Hindlimb muscle (tissue), 1 donor: ENCODE results near the gene KIF21A. TPM values are rescaled to one million over a fixed set of nuclear protein-coding genes. Genes with fewer than 3 reads are reported as not detected.
A peak's percentile ranks its signal among the peaks of the same experiment; 100 is the strongest.
"Not testable (repeated sequence)": the region's sequence is repeated elsewhere in the genome, so short reads cannot be mapped to it uniquely, and the experiment has no call there.

Source experiments
- DNase-seq: peaks from one replicate; pipeline ENCODE4 v3.0.0-alpha.2; 2013
- polyA plus RNA-seq: library from polyadenylated mRNA; unstranded; fragments of 120-200 nt; gene quantifications from one replicate; pipeline ENCODE4 v1.2.1, GENCODE V29; 2013; ENCODE audit not compliant: insufficient read length

Gene KIF21A
- polyA plus RNA-seq, 1 donor, result 4.3 TPM

DNA sequence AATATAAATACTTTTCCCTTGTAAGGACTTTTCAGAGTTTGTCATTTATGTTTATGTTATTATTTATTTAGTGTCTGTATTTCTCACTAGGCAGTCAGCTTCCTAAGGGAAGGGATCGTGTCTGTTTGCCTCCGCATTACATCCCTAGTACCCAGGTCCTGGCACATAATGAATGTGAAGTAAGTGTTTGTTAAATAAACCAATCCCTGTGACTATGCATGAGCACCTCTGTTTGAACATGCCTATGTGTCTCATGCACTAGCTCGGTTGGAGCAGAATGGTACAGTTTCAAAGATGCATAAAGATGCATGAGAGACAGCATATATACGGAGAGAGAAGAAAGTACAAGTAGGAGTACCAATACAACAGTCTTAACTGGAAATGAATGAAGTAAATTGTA, 99.3 kb downstream of the KIF21A start:
- DNase-seq, result no peak

DNA sequence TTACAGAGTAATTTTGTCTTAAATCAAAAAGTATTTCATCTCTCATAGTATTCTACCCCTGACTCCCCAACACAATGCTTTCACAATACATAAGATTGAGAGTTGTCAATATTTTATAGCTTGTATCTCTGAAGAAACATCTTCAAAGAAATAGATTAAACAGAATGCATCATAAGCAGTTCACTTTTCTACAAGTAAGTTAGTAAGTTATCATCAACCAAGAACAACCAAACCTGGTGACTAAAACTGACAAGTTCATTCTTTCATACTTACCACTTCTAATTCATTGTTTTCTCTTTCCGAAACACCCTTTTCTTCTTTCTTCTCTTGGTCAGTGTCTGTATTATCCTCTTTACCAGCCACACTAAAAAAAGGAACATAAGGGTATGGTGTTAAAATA, 101.2 kb downstream of the KIF21A start:
- DNase-seq, result no peak

- DNase-seq, result no peak
Observed at GRCh38 chr12:39341179-39341578, 101.7 kb downstream of the KIF21A start.

DNA sequence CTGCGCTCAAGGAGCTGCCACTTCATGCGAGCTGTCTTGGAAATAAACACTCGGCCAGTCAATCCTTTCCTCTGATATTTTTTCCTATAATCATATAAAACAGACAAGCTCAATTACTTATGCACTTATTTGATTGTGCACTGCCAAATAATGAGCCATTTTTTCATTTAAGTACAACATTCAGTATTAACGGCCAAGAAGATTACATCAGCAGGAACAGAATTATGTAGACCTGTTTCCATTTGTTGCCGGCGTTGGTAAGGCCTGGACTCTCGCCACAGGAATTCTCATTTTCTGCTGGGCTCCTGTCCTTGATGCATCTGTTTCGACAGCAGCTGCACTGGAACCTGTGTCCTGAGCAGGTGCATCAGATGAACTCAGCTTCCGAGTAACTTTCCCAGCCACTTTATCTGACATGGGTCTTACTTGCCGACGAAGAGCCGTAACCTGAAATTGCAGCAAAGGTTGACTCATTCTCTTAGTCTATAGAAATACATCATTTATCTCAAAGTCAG, 110.2 kb downstream of the KIF21A start:
- peak; percentile 4 for DNase-seq

GRCh38 chr12:39331539-39332261, 111.2 kb downstream of the KIF21A start:
- DNase-seq, result no peak

- DNase-seq, result no peak
Observed at GRCh38 chr12:39329876-39330275, 113.0 kb downstream of the KIF21A start.

DNA sequence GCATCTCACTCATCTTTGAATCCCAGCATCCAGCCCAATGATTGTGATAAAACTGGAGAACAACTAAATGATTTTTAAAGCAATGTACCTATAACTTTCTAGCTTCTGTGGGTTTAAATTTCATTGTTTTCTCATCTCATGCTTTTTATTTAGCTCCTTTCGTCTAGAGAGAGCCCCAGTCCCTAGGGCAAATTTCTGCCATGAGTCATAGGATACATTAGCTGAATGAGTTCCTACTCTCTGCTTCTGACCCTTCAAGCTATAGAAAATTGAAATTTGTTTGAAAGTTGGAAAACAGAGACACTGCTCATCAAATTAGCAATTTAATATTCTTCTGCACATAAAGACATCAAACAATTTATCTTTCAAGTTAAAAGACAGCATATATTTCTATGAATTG, 113.9 kb downstream of the KIF21A start:
- DNase-seq, result no peak

DNA sequence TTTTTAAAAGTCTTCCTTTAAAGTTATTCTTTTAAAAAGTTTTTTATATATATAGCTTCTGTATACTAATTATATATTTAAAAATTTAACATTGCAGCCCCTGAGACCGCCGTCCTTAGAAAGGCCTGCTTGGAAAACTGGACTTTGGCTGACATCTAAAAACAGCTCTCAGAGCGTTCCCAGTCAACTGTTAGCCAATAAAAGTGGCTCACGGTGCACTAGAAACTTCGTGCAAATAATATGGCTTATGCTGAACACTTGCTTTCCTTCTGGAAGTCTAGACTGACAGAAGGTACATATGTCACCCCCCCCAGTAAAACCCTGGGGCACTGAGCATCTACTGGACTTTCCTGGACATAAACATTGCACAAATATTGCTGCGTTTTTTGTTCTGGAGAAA, 115.0 kb downstream of the KIF21A start:
- DNase-seq, result peak; percentile 11

- DNase-seq, result no peak
Observed at GRCh38 chr12:39327510-39327909, 115.4 kb downstream of the KIF21A start.

- no peak for DNase-seq
Observed at GRCh38 chr12:39319180-39319579, 123.7 kb downstream of the KIF21A start.

DNA sequence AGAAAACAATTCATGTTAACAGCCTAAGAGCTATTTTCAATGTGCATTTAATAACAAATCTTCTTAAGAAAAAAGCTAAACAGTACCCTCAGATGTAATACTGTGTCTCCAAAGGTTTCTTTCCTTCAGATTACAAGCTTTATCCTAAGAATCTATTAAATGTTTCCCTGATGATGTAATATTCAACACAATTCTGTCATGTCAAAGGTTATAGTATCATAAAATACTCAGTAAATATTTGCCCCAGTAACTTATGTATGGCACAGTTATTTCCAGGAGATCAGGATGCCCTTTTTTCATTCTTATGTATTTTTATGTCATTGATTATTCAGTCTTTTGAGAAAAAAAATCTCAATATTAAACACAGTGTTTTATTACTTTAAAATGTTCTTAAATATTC, 128.4 kb downstream of the KIF21A start:
- DNase-seq, result no peak

DNA sequence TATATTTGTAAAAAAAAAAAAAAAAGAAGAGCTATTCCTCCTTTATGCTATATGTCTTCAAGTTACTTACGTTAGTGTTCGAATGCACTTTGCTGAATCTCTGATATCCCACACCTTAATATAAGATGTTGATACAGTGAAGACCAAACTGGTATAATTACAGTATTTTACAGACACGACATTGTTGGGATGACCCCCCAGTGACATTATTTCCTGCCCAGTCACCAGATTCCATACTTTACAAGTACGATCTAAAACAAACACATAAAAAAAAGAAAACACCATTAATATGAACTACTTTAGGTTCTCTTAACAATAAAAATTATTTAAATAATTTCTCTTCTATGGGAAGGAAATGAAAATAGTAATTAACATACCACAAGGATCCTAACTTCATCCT, 133.4 kb downstream of the KIF21A start:
- no peak for DNase-seq

DNA sequence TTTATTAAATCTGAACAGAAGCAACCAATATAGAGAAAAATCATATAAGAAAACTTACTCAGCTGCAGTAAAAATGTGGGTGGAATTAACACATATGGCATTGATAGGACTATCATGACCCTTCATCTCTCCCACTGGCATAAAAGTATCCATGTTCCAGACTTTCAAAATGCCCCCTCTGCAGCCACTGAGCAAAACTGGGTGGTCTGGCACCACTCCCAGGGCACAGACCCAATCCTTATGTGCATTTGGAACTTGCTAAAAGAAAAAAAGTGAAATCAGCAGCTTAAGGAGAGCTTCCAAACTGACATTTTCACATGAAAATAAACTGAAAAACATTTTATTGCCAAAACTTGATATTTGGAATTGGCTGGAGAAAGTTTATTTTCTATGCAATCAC, 141.5 kb downstream of the KIF21A start:
- no peak for DNase-seq

DNA sequence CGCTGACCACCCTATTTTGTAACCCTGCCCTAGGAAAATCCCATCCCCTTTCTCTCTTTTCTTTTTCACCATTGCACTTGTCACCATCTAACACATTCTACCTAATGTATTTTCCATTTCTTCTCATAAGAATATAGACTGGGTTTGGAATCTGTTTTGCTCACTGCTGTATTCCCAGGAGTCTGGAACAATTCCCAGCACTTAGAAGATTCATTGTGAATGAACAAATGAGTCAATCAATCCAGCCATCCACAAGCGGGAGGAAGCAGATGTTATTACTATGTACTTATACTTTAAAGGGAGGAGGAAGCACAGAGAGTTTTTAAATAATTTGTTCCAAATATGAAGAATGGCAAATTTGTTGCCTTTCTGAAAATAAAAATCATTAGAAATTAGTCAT, 142.1 kb downstream of the KIF21A start:
- DNase-seq, result no peak

DNA sequence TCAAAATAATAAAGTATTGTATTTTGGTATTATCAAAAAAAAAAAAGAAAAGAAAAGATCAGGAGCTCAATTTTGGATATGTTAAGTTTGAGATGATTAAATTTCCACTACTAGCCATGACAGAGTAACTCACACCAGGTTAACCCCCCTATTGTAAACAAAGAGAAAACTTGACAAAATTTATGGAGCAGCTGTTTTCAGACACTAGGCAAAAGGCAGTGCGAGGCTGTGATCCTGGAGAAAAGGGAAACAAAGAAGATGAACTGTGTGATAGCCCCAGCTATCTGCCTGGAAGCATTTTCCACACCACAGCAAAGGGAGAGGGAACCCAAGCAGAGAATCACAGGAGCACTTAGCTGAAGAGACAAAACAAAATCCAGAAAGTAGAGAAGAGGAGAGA, 145.0 kb downstream of the KIF21A start:
- no peak for DNase-seq

DNA sequence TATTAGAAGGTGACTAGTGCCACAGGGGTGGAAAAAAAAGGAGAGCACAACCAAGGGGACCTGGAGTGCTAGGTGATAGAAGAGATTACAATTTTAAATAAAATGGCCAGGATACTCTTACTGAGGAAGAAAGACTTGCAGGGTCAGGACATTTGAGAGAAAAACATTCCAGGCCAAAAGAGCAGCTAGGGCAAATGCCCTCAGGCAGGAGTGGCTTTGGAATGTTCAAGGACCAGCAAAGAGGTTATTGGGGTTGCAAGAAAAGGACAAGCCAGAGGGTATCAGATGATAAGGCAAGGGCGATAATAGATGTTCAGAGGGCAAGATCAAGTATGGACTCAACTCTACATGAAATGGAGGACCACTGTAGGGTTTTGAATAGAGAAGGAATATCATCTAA, 146.4 kb downstream of the KIF21A start:
- no peak for DNase-seq

DNA sequence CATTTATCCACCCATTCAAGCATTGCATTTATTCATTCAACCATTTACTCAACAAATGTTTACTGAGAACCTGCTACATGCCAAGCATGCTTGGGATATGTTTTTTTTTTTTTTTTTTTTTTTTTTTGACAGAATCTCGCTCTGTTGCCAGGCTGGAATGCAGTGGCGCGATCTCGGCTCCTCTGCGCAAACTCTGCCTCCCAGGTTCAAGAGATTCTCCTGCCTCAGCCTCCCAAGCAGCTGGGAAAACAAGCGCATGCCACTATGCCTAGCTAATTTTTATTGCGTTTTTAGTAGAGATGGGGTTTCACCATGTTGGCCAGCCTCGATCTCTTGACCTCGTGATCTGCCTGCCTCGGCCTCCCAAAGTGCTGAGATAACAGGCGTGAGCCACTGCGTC, 147.3 kb downstream of the KIF21A start:
- DNase-seq, result not testable (repeated sequence)

DNA sequence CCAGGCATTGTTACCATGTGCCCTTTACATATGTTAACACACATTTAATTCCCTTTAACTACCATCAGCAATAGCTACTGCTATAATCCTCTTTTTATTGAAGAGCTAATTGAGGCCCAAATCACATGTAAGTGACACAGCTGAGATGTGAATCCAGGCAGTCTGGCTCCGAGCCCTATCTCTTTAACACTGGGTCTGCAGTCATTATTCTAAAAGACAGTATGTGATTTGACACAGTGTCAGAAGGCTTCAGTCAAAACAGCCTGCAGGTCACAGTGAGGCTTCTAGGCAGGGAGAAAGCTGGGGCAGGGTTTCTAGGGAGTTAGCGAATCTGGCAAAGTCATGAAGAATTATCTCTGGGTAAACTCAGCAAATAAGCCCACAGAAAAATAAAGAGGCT, 148.2 kb downstream of the KIF21A start:
- no peak for DNase-seq

DNA sequence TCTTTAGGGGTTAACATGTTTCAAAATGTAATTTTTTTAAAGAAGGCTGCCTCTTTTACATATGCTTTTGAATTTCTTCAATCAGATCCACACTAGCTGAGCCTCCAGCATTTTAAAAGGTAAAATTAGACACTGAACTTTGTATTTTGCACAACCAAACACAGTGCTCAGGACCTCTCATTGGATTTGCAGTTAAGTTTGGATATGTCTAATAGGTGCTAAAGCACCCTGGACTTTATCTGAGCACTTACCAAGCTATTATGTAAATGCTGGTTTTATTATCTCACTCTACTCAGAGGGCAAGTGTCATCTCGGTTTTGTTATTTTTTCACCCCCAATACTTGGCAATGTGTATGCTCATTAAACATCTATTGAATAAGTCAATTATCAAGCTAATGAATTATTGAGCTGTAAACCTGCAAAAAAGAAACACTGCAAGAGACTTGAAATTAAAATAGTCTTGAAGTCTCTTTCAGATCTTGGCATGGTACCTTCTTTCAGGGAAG, 150.7 kb downstream of the KIF21A start:
- no peak for DNase-seq

DNA sequence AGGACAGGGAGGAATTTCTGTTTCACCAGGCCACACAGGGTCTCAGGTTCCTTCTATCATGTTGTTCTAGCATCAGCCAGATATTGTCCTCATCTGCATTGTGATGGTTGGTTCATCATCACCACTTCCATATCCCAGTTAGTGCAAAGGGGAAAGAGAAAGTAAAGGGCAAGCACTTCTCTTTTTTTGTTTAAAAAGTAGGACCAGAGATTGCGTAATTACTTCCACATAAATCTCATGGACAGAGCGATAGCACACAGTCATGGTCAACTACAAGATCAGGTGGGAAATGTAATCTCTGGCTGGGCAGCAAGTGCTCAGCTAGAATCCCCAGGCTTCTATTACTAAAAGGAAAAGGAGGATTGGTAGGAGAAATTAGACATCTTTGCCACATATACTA, 155.1 kb downstream of the KIF21A start:
- DNase-seq, result no peak

DNA sequence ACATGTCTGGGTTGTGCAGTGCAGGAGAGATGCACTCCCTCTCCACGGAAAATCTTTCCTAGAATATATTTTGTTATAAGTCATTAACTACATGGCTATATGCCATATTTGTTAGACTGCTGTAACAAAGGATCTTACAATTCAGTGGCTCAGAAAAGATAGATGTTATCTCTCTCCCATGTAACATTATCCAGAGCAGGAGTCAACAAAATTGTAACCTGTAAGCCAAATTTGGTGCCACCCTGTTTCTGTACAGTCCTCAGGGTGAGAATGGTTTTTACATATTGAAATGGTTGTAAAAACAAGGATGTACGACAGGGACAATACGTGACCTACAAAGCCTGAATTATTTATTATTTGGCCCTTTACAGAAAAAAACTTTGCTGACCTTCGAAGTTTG, 155.5 kb downstream of the KIF21A start:
- no peak for DNase-seq

DNA sequence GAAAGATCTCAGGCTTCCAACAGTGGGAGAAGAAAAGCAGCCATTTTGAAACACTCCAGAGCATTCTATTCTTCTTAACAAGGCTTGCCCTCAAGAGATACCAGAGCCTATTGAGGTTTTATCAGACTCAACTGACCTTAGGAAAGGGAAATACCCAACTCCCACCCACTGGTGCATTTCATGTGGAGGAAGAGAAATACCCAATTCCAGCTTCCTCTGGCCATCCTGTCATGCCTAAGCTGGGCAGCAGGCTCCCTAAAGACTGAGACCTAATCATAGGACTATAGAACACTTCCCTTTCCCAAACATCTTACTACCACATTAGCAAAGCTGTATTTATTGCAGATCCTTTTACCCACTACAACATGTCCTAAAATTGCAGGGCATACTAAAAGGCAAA, 164.5 kb downstream of the KIF21A start:
- DNase-seq, result no peak

- no peak for DNase-seq
Observed at GRCh38 chr12:39277416-39277815, 165.5 kb downstream of the KIF21A start.

- no peak for DNase-seq
Observed at GRCh38 chr12:39275846-39276245, 167.1 kb downstream of the KIF21A start.
